Body of pancreas (tissue), 4 donors: ENCODE measurements around the gene PCDH8. TPM values are rescaled to one million over a fixed set of nuclear protein-coding genes. Genes with fewer than 3 reads are reported as not detected.

Experiments used
- ATAC-seq: fragments of 150-250 bp; one replicate; pipeline ENCODE4 v1.9.1; 2016
- DNase-seq, 4 donors: peaks; one replicate each; pipeline ENCODE4 v3.0.0-alpha.2; 2019
- H3K27ac ChIP-seq, 4 donors: fragments of 200-600 bp; sonication (generic); 1 replicate in 3 of 4; 2 replicates in 1 of 4; pipeline versions ENCODE4 v1.5.1 to v1.6.1; 2016 to 2019; ENCODE audit warnings: mild to moderate bottlenecking in 1 of 4, mixed read lengths in 1 of 4, moderate library complexity in 1 of 4
- H3K27me3 ChIP-seq, 2 donors: fragments of 200-600 bp; sonication (generic); one replicate each; pipeline ENCODE4 v1.6.0; 2016; ENCODE audit warnings: mild to moderate bottlenecking in 1 of 2
- H3K36me3 ChIP-seq, 2 donors: fragments of 200-600 bp; sonication (generic); replicated peaks in 1 of 2; 2 replicates each; pipeline ENCODE4 v1.5.1; 2016; ENCODE audit warnings: low read depth in 2 of 2; ENCODE audit not compliant: insufficient read depth in 1 of 2
- H3K4me1 ChIP-seq: fragments of 200-600 bp; sonication (generic); one replicate; pipeline ENCODE4 v1.6.0; 2016
- H3K4me3 ChIP-seq, 2 donors: fragments of 200-600 bp; sonication (generic); 1 replicate in 1 of 2; 2 replicates in 1 of 2; pipeline ENCODE4 v1.5.1; 2016 to 2019
- H3K9me3 ChIP-seq, 3 donors: fragments of 200-600 bp; sonication (generic); 1 replicate in 2 of 3; 2 replicates in 1 of 3; pipeline ENCODE4 v1.5.1; 2016
- POLR2A ChIP-seq, 3 donors: fragments of 450-650 bp; IDR thresholded peaks; one replicate each; pipeline ENCODE4 v1.6.1; 2016; ENCODE audit warnings: antibody characterized with exemption in 3 of 3, mild to moderate bottlenecking in 2 of 3
- WGBS, 2 donors: methylation state at CpG; one replicate each; pipeline ENCODE4 v1.1.5; 2017; 5-methylcytosine and 5-hydroxymethylcytosine counted together
- intact Hi-C: fragments of 100-400 bp; cut with DNase I; formaldehyde crosslinking; loops from one replicate; pipeline ENCODE4 v1.15.1; 2023
- total RNA-seq, 2 donors: library from RNA; depleted of rRNA; stranded (reverse); fragments of >200 nt; gene quantifications; one replicate each; pipeline ENCODE4 v1.1.0, GENCODE V29; 2016
- TF ChIP-seq, protein P1 (sequence below), 7 experiments: fragments of 450-650 bp in 4 of 7; fragments of 200-600 bp in 3 of 7; sonication (generic) in 3 of 7; IDR thresholded peaks; one replicate each; pipeline ENCODE4 v1.5.1; 2016 to 2019; ENCODE audit warnings: antibody characterized with exemption in 7 of 7

Gene PCDH8
- total RNA-seq, 2 donors from 2014 or later: not detected

DNA sequence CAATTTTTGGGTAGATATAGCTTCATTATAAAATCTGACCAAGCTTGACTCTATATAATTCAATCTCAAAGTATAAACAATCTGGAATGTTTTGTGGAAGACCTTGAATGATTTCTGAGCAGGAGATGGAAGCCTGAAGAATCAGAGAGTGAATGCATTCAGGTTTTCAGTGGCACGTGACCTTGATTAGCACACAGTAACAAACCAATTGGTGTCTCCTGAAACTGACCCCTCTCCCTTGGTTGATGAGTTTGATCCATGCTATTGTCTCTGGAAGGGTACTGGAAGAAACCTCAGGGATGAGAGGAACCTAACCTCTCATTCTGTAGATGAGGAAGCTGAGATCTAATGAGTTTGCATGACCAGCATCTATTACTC is 39.6 kb downstream of the PCDH8 start:
- Histone ChIP-seq H3K36me3 (no peaks in the 10 kb centered on the region), H3K4me1 (no peaks in the 10 kb centered on the region), H3K27me3 (no peaks in the 10 kb centered on the region), H3K4me3 (no peak overlapping the region), H3K9me3 (no peaks in the 10 kb centered on the region), H3K27ac (no peak overlapping the region)
- ATAC-seq (no peak), DNase-seq (no peak)
- TF ChIP-seq, protein P1, sequence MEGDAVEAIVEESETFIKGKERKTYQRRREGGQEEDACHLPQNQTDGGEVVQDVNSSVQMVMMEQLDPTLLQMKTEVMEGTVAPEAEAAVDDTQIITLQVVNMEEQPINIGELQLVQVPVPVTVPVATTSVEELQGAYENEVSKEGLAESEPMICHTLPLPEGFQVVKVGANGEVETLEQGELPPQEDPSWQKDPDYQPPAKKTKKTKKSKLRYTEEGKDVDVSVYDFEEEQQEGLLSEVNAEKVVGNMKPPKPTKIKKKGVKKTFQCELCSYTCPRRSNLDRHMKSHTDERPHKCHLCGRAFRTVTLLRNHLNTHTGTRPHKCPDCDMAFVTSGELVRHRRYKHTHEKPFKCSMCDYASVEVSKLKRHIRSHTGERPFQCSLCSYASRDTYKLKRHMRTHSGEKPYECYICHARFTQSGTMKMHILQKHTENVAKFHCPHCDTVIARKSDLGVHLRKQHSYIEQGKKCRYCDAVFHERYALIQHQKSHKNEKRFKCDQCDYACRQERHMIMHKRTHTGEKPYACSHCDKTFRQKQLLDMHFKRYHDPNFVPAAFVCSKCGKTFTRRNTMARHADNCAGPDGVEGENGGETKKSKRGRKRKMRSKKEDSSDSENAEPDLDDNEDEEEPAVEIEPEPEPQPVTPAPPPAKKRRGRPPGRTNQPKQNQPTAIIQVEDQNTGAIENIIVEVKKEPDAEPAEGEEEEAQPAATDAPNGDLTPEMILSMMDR (IDR thresholded peaks at IDR 0.05): no peak
- intact Hi-C loops: no loop called here
- WGBS, 2 donors: 31 to 59% methylated on average over 1 of the region's 1 CpG

- intact Hi-C loops: no loop called here
- DNase-seq (no peak), ATAC-seq (no peak)
- Histone ChIP-seq H3K4me1 (no peaks in the 10 kb centered on the region), H3K27me3 (no peaks in the 10 kb centered on the region), H3K9me3 (no peaks in the 10 kb centered on the region), H3K27ac (no peak overlapping the region), H3K4me3 (no peak overlapping the region), H3K36me3 (no peaks in the 10 kb centered on the region)
- 50 to 51% methylated on average over 6 of the region's 6 CpGs for WGBS, 2 donors
- no peak for TF ChIP-seq POLR2A (IDR thresholded peaks at IDR 0.05)
- TF ChIP-seq, protein P1 (IDR thresholded peaks at IDR 0.05): no peak
These were observed 42.4 kb downstream of the PCDH8 start for GRCh38 chr13:52806029-52806428.

DNA sequence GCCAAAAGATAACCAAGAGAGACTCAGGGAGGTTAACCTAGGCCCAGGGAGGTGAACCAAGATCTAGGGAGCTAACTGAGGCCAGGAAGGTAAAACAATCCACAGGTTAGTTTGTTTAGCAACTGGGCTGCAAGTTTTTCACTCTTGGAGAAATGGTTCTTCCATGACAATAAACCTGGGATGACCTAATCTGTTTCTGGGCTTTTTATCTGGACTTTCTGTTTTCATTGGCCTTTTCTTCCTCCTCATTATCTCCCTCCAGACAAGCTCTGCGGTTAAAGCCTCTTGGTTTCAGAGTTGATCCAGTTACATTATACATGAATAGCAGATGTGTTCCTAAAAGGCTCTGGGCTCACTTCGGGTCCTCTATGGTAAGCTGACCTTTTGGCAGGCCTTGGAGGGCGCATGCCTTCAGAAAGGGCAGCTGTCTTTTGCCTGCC is 44.2 kb downstream of the PCDH8 start:
- 54 to 60% methylated on average over 3 of the region's 3 CpGs for WGBS, 2 donors
- no peaks in the 10 kb centered on the region for H3K27me3 ChIP-seq
- H3K9me3 ChIP-seq: no peaks in the 10 kb centered on the region
- intact Hi-C loops: no loop called here
- H3K4me3 ChIP-seq: no peak overlapping the region
- TF ChIP-seq, protein P1 (IDR thresholded peaks at IDR 0.05): no peak
- no peak for TF ChIP-seq POLR2A (IDR thresholded peaks at IDR 0.05)
- no peaks in the 10 kb centered on the region for H3K4me1 ChIP-seq
- H3K36me3 ChIP-seq: no peaks in the 10 kb centered on the region
- DNase-seq (no peak), ATAC-seq (no peak)
- H3K27ac ChIP-seq: no peak overlapping the region

- TF ChIP-seq POLR2A (IDR thresholded peaks at IDR 0.05): no peak
- TF ChIP-seq, protein P1 (IDR thresholded peaks at IDR 0.05): no peak
- ATAC-seq (no peak), DNase-seq (no peak)
- Histone ChIP-seq H3K4me3 (no peak overlapping the region), H3K9me3 (no peaks in the 10 kb centered on the region), H3K27ac (no peak overlapping the region), H3K4me1 (no peaks in the 10 kb centered on the region), H3K27me3 (no peaks in the 10 kb centered on the region), H3K36me3 (no peaks in the 10 kb centered on the region)
- intact Hi-C loops: no loop called here
- WGBS, 2 donors: 68 to 73% methylated on average over 5 of the region's 5 CpGs
These were observed 47.6 kb downstream of the PCDH8 start for GRCh38 chr13:52800856-52801255.

GRCh38 chr13:52798770-52799430 is 49.5 kb downstream of the PCDH8 start:
- Histone ChIP-seq H3K36me3 (no peaks in the 10 kb centered on the region), H3K9me3 (no peaks in the 10 kb centered on the region), H3K4me1 (no peaks in the 10 kb centered on the region), H3K27ac (no peak overlapping the region), H3K27me3 (no peaks in the 10 kb centered on the region), H3K4me3 (no peak overlapping the region)
- WGBS, 2 donors: 0% methylated on average over 1 of the region's 1 CpG
- intact Hi-C loops: no loop called here
- ATAC-seq: no peak
- DNase-seq: no peak
- TF ChIP-seq POLR2A (IDR thresholded peaks at IDR 0.05): no peak
- TF ChIP-seq, protein P1 (IDR thresholded peaks at IDR 0.05): no peak
